GM10248 (cell line): ENCODE data around the gene KLHL18.
A peak's percentile ranks its signal among the peaks of the same experiment; 100 is the strongest.
"Not testable (repeated sequence)": the region's sequence is repeated elsewhere in the genome, so short reads cannot be mapped to it uniquely, and the experiment has no call there.

Source experiments
- CTCF ChIA-PET: fragments of 300-600 bp; sonication (Branson Sonifier 250); formaldehyde crosslinking; extraction: SDS; loops from one replicate; lab custom pipeline; 2021; ENCODE audit warnings: antibody characterized with exemption; lab: Yijun Ruan, JAX
- POLR2A ChIA-PET: fragments of 350-650 bp; sonication (Branson Sonifier 250); formaldehyde crosslinking; extraction: SDS; loops from one replicate; lab custom pipeline; 2020; ENCODE audit warnings: antibody characterized with exemption; lab: Yijun Ruan, JAX
- DNase-seq: peaks from one replicate; pipeline ENCODE4 v3.0.0; 2012; ENCODE audit errors: extremely low spot score
- TF ChIP-seq, protein P1 (sequence below): IDR thresholded peaks from 2 replicates; pipeline ENCODE4 v1.5.1; 2012; ENCODE audit warnings: mild to moderate bottlenecking, low read depth; ENCODE audit errors: extremely low read depth, missing control alignments, control extremely low read depth

KLHL18 gene

DNA sequence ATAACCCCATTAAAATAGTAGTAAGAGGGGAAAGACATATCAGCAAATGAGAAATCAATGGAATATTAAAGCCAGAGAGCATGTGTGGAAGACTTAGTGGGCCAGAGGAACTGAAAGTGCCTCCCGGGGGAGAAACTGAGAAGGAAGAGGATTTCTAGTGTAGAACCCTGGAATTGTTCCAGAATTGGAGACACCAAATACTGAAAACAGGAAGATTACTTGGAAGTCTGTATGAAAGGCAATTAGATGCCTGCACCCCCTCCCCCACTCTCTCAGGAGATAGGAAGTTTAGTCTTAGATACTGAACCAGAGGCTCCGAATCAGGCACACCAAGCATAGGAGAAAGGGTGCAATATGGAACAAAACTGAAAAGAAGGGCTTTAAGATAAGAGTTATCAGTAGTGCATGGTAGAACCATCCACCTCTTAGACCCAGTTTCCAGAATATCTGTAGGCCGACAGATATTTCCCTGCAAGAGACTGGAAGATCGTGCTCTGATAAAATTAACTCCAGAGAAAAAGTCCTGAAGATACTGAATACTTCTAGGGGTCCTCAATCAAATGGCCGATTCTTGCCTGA, 32.4 kb downstream of the KLHL18 start:
- DNase-seq: no peak
- ChIA-PET CTCF (interaction anchor here (0.9 to 3.3 kb wide), 7 partner anchors 9 to 150 kb away, joined by 3 to 38 read pairs (median 5); no protein-coding TSS in a partner anchor), POLR2A (no interaction called here)
- TF ChIP-seq, protein P1, sequence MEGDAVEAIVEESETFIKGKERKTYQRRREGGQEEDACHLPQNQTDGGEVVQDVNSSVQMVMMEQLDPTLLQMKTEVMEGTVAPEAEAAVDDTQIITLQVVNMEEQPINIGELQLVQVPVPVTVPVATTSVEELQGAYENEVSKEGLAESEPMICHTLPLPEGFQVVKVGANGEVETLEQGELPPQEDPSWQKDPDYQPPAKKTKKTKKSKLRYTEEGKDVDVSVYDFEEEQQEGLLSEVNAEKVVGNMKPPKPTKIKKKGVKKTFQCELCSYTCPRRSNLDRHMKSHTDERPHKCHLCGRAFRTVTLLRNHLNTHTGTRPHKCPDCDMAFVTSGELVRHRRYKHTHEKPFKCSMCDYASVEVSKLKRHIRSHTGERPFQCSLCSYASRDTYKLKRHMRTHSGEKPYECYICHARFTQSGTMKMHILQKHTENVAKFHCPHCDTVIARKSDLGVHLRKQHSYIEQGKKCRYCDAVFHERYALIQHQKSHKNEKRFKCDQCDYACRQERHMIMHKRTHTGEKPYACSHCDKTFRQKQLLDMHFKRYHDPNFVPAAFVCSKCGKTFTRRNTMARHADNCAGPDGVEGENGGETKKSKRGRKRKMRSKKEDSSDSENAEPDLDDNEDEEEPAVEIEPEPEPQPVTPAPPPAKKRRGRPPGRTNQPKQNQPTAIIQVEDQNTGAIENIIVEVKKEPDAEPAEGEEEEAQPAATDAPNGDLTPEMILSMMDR: no peak

- CTCF ChIA-PET, POLR2A ChIA-PET, DNase-seq: not testable (repeated sequence)
Measured at GRCh38 chr3:47316151-47316550, 33.4 kb downstream of the KLHL18 start.

GRCh38 chr3:47318916-47319315, 36.2 kb downstream of the KLHL18 start:
- ChIA-PET CTCF (interaction anchor here (1.3 to 1.5 kb wide), 2 partner anchors 69 to 177 kb away, joined by 3 to 5 read pairs; no protein-coding TSS in a partner anchor), POLR2A (no interaction called here)
- DNase-seq: no peak
- TF ChIP-seq, protein P1: no peak

GRCh38 chr3:47319956-47320355, 37.2 kb downstream of the KLHL18 start:
- ChIA-PET POLR2A (no interaction called here), CTCF (interaction anchor here (1.0 to 1.8 kb wide), 4 partner anchors 9 to 155 kb away, joined by 3 to 5 read pairs (median 3); no protein-coding TSS in a partner anchor)
- TF ChIP-seq, protein P1: no peak
- no peak for DNase-seq

DNA sequence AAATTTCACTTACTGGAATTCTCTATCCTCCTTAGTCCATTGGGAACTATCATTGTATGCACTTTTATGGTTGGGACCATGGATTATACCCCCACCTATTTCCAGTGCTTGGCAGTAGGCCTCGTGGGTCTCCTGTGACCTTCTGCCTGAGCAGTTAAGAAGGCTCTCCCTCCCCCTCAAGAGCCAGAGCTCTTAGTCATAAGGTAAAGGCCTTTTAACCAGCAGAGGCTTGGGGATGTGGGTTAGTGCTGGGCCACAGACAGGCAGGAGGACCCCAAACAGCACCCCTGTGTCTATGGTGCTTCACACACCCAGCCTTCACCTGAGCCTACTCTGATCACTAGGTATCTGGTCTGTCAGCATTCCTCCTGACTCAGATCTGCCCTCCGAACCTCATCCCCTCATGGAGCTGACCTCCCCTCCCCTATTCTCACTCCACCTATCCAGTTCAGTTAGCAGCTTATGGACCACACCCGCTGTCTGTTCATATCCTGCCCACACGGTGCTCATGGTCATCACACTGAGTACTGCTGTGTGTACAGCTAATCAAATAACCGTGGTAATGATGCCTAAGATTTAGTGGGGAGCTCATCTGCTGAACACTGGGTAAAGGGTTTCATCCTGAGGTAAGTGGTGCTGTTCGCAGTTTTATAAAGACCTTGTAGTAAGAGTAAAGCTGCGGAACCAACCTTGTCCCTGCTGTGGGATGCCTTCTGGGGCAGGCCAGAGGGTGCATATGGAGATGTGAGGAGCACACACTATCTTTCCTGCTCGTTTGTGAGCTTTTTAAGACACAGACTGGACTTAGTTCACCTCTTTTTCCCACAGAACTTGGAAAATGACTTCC, 40.9 kb downstream of the KLHL18 start:
- POLR2A ChIA-PET: interaction anchor here (0.6 kb wide), 2 partner anchors 28 to 1706 kb away, joined by 3 to 5 read pairs; no protein-coding TSS in a partner anchor
- CTCF ChIA-PET: interaction anchor here (0.8 to 4.2 kb wide), 39 partner anchors 10 to 457 kb away, joined by 3 to 38 read pairs (median 4); partner anchors contain the start of genes KIF9, KLHL18, PTPN23 and SETD2
- DNase-seq: no peak
- TF ChIP-seq, protein P1: no peak

- TF ChIP-seq, protein P1: peak; percentile 63
- peak; percentile 71 for DNase-seq
- ChIA-PET POLR2A (interaction anchor here (0.6 kb wide), 2 partner anchors 29 to 1705 kb away, joined by 3 to 5 read pairs; no protein-coding TSS in a partner anchor), CTCF (interaction anchor here (0.8 to 4.2 kb wide), 38 partner anchors 9 to 458 kb away, joined by 3 to 38 read pairs (median 4); partner anchors contain the start of genes KIF9, KLHL18, PTPN23 and SETD2)
Measured at GRCh38 chr3:47324278-47324865, 41.6 kb downstream of the KLHL18 start.
